Kidney (tissue), 14 donors: ENCODE data around the gene CPXM2. TPM values are rescaled to one million over a fixed set of nuclear protein-coding genes. Genes with fewer than 3 reads are reported as not detected.

ENCODE experiments used
- DNase-seq, 5 donors: peaks; one replicate each; pipeline ENCODE4 v3.0.0-alpha.2; 2013 to 2020
- FAIRE-seq: peaks from 2 replicates; lab custom pipeline; 2012; peaks lifted over from hg19 to GRCh38; lab: Jason Lieb, UNC
- H3K27ac ChIP-seq, 2 donors: one replicate each; pipeline ENCODE4 v1.7.0; 2013; ENCODE audit warnings: low read depth in 2 of 2, low read length in 2 of 2, inconsistent platforms in 1 of 2
- H3K27me3 ChIP-seq: one replicate; pipeline ENCODE4 v1.7.1; 2013; ENCODE audit warnings: low read length, inconsistent platforms; ENCODE audit not compliant: control insufficient read depth, insufficient read depth
- H3K36me3 ChIP-seq, 3 donors: one replicate each; pipeline versions ENCODE4 v1.7.0 to v1.7.1; 2013; ENCODE audit warnings: low read length in 3 of 3, control low read depth in 1 of 3, inconsistent platforms in 1 of 3; ENCODE audit not compliant: insufficient read depth in 3 of 3, control insufficient read depth in 2 of 3
- H3K4me1 ChIP-seq, 3 donors: one replicate each; pipeline versions ENCODE4 v1.7.0 to v1.7.1; 2013; ENCODE audit warnings: low read length in 3 of 3, inconsistent platforms in 1 of 3, low read depth in 1 of 3; ENCODE audit not compliant: control insufficient read depth in 2 of 3, insufficient read depth in 2 of 3
- H3K4me3 ChIP-seq, 3 donors: one replicate each; pipeline versions ENCODE4 v1.7.0 to v1.8.1; 2013; ENCODE audit warnings: low read length in 3 of 3, control low read depth in 1 of 3, inconsistent platforms in 1 of 3
- H3K9ac ChIP-seq, 3 donors: one replicate each; pipeline versions ENCODE4 v1.7.0 to v1.7.1; 2013; ENCODE audit warnings: low read length in 3 of 3, control low read depth in 1 of 3, inconsistent platforms in 1 of 3
- H3K9me3 ChIP-seq, 3 donors: one replicate each; pipeline versions ENCODE4 v1.7.0 to v1.7.1; 2013; ENCODE audit warnings: low read length in 3 of 3, control low read depth in 1 of 3, inconsistent platforms in 1 of 3; ENCODE audit not compliant: control insufficient read depth in 2 of 3, insufficient read depth in 1 of 3
- CTCF ChIP-seq: IDR thresholded peaks from 3 replicates; pipeline ENCODE4 v1.5.1; 2012; ENCODE audit warnings: mild to moderate bottlenecking, moderate library complexity, borderline replicate concordance; ENCODE audit not compliant: insufficient read depth; ENCODE audit errors: extremely low read depth
- intact Hi-C: fragments of 100-400 bp; cut with DNase I; formaldehyde crosslinking; loops from one replicate; pipeline ENCODE4 v1.11.1; 2022
- polyA plus RNA-seq: library from polyadenylated mRNA; stranded (reverse); fragments of 350-450 nt; fragmentation: Illumina TruSeq; extraction: RNeasy Lipid Tissue Mini Kit (QIAGEN cat#74804); gene quantifications from one replicate; pipeline ENCODE4 v1.2.3, GENCODE V29; 2014; ENCODE audit warnings: low read depth, low replicate concordance; ENCODE audit not compliant: insufficient read depth
- total RNA-seq: library from RNA; stranded (reverse); fragmentation: NEBNext Ultra II Directional; extraction: Animal tissue kit (Norgen Biotek cat#: 25700); gene quantifications from one replicate; pipeline ENCODE4 v1.2.1, GENCODE V29; 2021
- donor health status: control.
- donor health status: control.
- donor health status: control.
- donor health status: control.
- donor health status: control.
- donor health status: DM: yes; HTN: yes; CAD: no.
- donor health status: Normal renal cell carcinoma (clear cell type).

The CPXM2 gene
- total and polyA plus RNA-seq, 2 donors from 2014 or later = 18.1 to 18.5 TPM

DNA sequence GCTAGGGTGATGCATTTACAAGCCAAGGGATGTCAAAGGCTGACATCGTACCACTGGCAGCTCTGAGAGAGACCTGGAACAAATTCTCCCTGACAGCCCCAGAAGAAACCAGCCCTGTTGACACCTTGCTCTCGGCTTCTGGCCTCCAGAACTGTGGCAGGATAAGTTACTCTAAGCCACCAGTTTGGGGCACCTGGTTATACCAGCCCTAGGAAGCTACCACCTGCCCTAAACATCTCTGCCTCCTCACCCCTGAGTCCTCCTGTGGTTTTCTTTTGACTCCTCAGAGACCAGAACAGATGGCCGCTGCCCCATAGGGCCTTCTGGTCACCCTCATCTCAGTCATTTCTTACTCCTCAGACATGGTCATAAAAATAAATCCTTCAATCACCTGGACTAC is 107.4 kb downstream of the CPXM2 start:
- FAIRE-seq (no peak), DNase-seq (no peak)
- no peak overlapping the region for H3K27ac ChIP-seq
- no peaks in the 10 kb centered on the region for H3K36me3 ChIP-seq
- no peak for TF ChIP-seq CTCF
- no peaks in the 10 kb centered on the region for H3K27me3 ChIP-seq
- H3K9me3 ChIP-seq = no peaks in the 10 kb centered on the region
- intact Hi-C loops = no loop called here
- H3K4me3 ChIP-seq = no peak overlapping the region
- no peaks in the 10 kb centered on the region for H3K4me1 ChIP-seq
- no peak overlapping the region for H3K9ac ChIP-seq

GRCh38 chr10:123783296-123783695 is 108.3 kb downstream of the CPXM2 start:
- Histone ChIP-seq H3K9ac (no peak overlapping the region), H3K36me3 (no peaks in the 10 kb centered on the region), H3K27ac (no peak overlapping the region), H3K4me3 (no peak overlapping the region), H3K9me3 (no peaks in the 10 kb centered on the region), H3K27me3 (no peaks in the 10 kb centered on the region), H3K4me1 (no peaks in the 10 kb centered on the region)
- no peak for DNase-seq
- intact Hi-C loops = no loop called here
- no peak for TF ChIP-seq CTCF
- no peak for FAIRE-seq

DNA sequence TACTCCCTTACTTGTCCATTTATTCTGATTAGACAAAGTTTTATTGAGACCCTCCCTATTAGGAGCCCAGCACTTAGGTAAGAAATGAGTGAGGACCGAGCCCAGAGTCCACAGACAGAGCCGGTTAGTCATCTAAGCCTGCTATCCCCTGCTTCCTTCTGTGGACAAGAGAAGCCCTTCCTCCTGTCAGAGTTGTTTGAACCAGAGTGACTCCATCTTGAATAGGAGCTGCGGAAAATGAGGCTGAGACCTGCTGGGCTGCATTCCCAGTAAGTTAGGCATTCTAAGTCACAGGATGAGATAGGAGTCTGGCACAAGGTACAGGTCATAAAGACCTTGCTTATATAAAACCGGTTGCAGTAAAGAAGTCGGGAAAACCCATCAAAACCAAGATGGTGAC is 109.1 kb downstream of the CPXM2 start:
- intact Hi-C loops = no loop called here
- TF ChIP-seq CTCF = no peak
- H3K27ac ChIP-seq = no peak overlapping the region
- no peaks in the 10 kb centered on the region for H3K27me3 ChIP-seq
- DNase-seq = no peak
- no peak overlapping the region for H3K4me3 ChIP-seq
- H3K9me3 ChIP-seq = no peaks in the 10 kb centered on the region
- no peaks in the 10 kb centered on the region for H3K4me1 ChIP-seq
- no peak for FAIRE-seq
- no peak overlapping the region for H3K9ac ChIP-seq
- no peaks in the 10 kb centered on the region for H3K36me3 ChIP-seq

DNA sequence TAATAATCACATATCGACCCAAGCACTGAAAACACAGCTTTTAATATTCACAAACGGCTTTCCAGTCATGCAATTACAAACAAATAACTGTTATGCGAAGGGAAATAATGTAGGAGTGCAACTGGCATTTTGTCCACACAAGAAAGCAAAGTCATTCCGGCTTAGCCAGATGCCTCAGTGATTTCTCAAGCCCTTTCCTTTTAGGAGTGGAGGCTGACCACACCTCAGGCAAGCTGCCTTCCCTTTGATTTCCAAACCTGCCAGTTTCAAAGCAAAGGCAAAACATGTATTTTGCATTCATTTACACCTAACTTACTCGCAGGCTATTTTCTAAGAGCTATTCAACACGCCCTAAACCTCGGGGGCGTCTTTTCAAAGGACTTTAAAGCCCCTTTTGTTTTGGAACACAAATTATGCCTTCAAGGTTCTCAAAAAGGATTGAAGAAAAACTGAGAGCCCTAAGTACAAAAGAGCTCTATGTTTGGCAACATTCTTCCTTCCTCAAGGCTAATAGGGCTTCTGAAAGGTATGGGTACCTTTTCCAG is 109.6 kb downstream of the CPXM2 start:
- H3K9me3 ChIP-seq = no peaks in the 10 kb centered on the region
- H3K27ac ChIP-seq = no peak overlapping the region
- TF ChIP-seq CTCF = no peak
- FAIRE-seq (no peak), DNase-seq (no peak)
- intact Hi-C loops = no loop called here
- no peak overlapping the region for H3K4me3 ChIP-seq
- H3K27me3 ChIP-seq = no peaks in the 10 kb centered on the region
- no peak overlapping the region for H3K9ac ChIP-seq
- H3K36me3 ChIP-seq = no peaks in the 10 kb centered on the region
- H3K4me1 ChIP-seq = no peaks in the 10 kb centered on the region
